GM12873 (cell line): Measurements from ENCODE around the gene PRRG1.

ENCODE experiments used
- CTCF ChIP-seq: IDR thresholded peaks from 2 replicates; pipeline ENCODE4 v1.5.1; 2012; ENCODE audit warnings: low read depth, mild to moderate bottlenecking, moderate library complexity, low read length, control low read depth; ENCODE audit not compliant: insufficient read depth; ENCODE audit errors: missing control alignments

Gene PRRG1

GRCh38 chrX:37453821-37454220, 104.7 kb downstream of the PRRG1 start:
- TF ChIP-seq CTCF, result no peak

- no peak for TF ChIP-seq CTCF
Observed at GRCh38 chrX:37454537-37455285, 105.5 kb downstream of the PRRG1 start.

GRCh38 chrX:37455381-37455780, 106.2 kb downstream of the PRRG1 start:
- no peak for TF ChIP-seq CTCF

- no peak for TF ChIP-seq CTCF
Observed at GRCh38 chrX:37462346-37462745, 113.2 kb downstream of the PRRG1 start.

GRCh38 chrX:37468124-37468739, 119.1 kb downstream of the PRRG1 start:
- TF ChIP-seq CTCF, result no peak

- TF ChIP-seq CTCF, result no peak
Observed at GRCh38 chrX:37470711-37471110, 121.5 kb downstream of the PRRG1 start.

GRCh38 chrX:37472836-37473235, 123.7 kb downstream of the PRRG1 start:
- TF ChIP-seq CTCF, result no peak
